ENCODE measurements around the gene ZEB1.

ZEB1 gene

GRCh38 chr10:31343551-31343950 lies 24.5 kb downstream of the ZEB1 start:
- no peak for TF ChIP-seq CTCF (IDR thresholded peaks at IDR 0.05)

GRCh38 chr10:31345886-31346285 lies 26.9 kb downstream of the ZEB1 start:
- TF ChIP-seq CTCF (IDR thresholded peaks at IDR 0.05): no peak

GRCh38 chr10:31346953-31347352 lies 27.9 kb downstream of the ZEB1 start:
- no peak for TF ChIP-seq CTCF (IDR thresholded peaks at IDR 0.05)

- TF ChIP-seq CTCF (IDR thresholded peaks at IDR 0.05): no peak
These were observed 28.7 kb downstream of the ZEB1 start for GRCh38 chr10:31347705-31348104.

- no peak for TF ChIP-seq CTCF (IDR thresholded peaks at IDR 0.05)
These were observed 31.9 kb downstream of the ZEB1 start for GRCh38 chr10:31350891-31351290.

- no peak for TF ChIP-seq CTCF (IDR thresholded peaks at IDR 0.05)
These were observed 33.6 kb downstream of the ZEB1 start for GRCh38 chr10:31352436-31353226.

- peak; percentile 25; the same call in 1 of the 2 replicates for TF ChIP-seq CTCF (IDR thresholded peaks at IDR 0.05)
These were observed 34.6 kb downstream of the ZEB1 start for GRCh38 chr10:31353574-31353973.

All from LNCAP (cell line).